Endodermal cell (in vitro differentiated cells): ENCODE results near the gene FAM89B. TPM values are rescaled to one million over a fixed set of nuclear protein-coding genes. Genes with fewer than 3 reads are reported as not detected.

Experiments used
- DNase-seq: peaks from one replicate; pipeline ENCODE4 v3.0.0-alpha.2; 2017
- H3K27ac ChIP-seq: 2 replicates; pipeline ENCODE4 v1.5.1; 2013; ENCODE audit warnings: mild to moderate bottlenecking, low read depth, low read length, moderate library complexity
- H3K27me3 ChIP-seq: 2 replicates; pipeline ENCODE4 v1.6.1; 2013; ENCODE audit warnings: mild to moderate bottlenecking, low read length, moderate library complexity; ENCODE audit not compliant: insufficient read depth, control insufficient read depth, poor library complexity, severe bottlenecking
- H3K36me3 ChIP-seq: 2 replicates; pipeline ENCODE4 v1.7.0; 2013; ENCODE audit warnings: mild to moderate bottlenecking, low read length, moderate library complexity; ENCODE audit not compliant: control insufficient read depth, insufficient read depth
- H3K4me1 ChIP-seq: one replicate; pipeline ENCODE4 v1.7.0; 2013; ENCODE audit warnings: low read length; ENCODE audit not compliant: control insufficient read depth, insufficient read depth
- H3K4me3 ChIP-seq: 2 replicates; pipeline ENCODE4 v1.5.1; 2013; ENCODE audit warnings: mild to moderate bottlenecking, low read length, moderate library complexity
- H3K9ac ChIP-seq: 2 replicates; pipeline ENCODE4 v1.6.1; 2013; ENCODE audit warnings: mild to moderate bottlenecking, low read length, moderate library complexity; ENCODE audit not compliant: poor library complexity, severe bottlenecking; ENCODE audit errors: extremely low read depth
- H3K9me3 ChIP-seq: 2 replicates; pipeline ENCODE4 v1.6.1; 2013; ENCODE audit warnings: mild to moderate bottlenecking, low read length, moderate library complexity; ENCODE audit not compliant: control insufficient read depth
- H3K27ac Mint-ChIP-seq: 2 replicates; pipeline ENCODE4 v1.8.0; 2020; ENCODE audit warnings: mixed read lengths
- H3K27me3 Mint-ChIP-seq: 2 replicates; pipeline ENCODE4 v1.8.0; 2021; ENCODE audit warnings: mild to moderate bottlenecking, mixed read lengths; ENCODE audit not compliant: insufficient read depth
- H3K36me3 Mint-ChIP-seq: 2 replicates; pipeline ENCODE4 v1.8.0; 2020; ENCODE audit warnings: low read depth, mixed read lengths
- H3K4me1 Mint-ChIP-seq: 2 replicates; pipeline ENCODE4 v1.8.0; 2020; ENCODE audit warnings: mixed read lengths
- H3K4me3 Mint-ChIP-seq: 2 replicates; pipeline ENCODE4 v1.8.0; 2020; ENCODE audit warnings: mild to moderate bottlenecking, moderate library complexity, mixed read lengths
- H3K9me3 Mint-ChIP-seq: 2 replicates; pipeline ENCODE4 v1.8.0; 2020; ENCODE audit warnings: mild to moderate bottlenecking, mixed read lengths
- CTCF ChIP-seq: fragments of 200-600 bp; sonication (generic); conservative IDR thresholded peaks from 2 replicates; pipeline ENCODE4 v1.5.0; 2021; ENCODE audit warnings: antibody characterized with exemption, mild to moderate bottlenecking
- WGBS, 2 experiments: methylation state at CpG; one replicate each; pipeline versions ENCODE4 v1.1.5 to v1.1.7; 2013; ENCODE audit warnings: missing lambda C conversion rate in 2 of 2, mixed read lengths in 1 of 2; ENCODE audit not compliant: insufficient coverage in 1 of 2, insufficient read length in 1 of 2; 5-methylcytosine and 5-hydroxymethylcytosine counted together
- total RNA-seq, 2 donors: library from RNA; stranded (reverse); fragmentation: NEBNext Ultra II Directional in 1 of 2; extraction: Animal tissue kit (Norgen Biotek cat#: 25700) in 1 of 2; gene quantifications; 2 replicates in 1 of 2; 3 replicates in 1 of 2; pipeline ENCODE4 v1.2.1, GENCODE V29; 2021

FAM89B gene
- total RNA-seq, 2 donors from 2014 or later = 23.3 to 24.9 TPM

- no peaks in the 10 kb centered on the region for H3K27me3 ChIP-seq
- TF ChIP-seq CTCF = no peak
- 92 to 100% methylated on average over 5 to 7 of the region's 7 CpGs for WGBS, 2 experiments
- H3K9me3 ChIP-seq = no peaks in the 10 kb centered on the region
- no peak overlapping the region for H3K27ac ChIP-seq
- Mint-ChIP-seq H3K4me3 (no peak overlapping the region), H3K9me3 (no peaks in the 10 kb centered on the region), H3K36me3 (peaks cover 7% of the 10 kb centered on the region), H3K27me3 (peaks cover 11% of the 10 kb centered on the region), H3K4me1 (peaks cover 14% of the 10 kb centered on the region), H3K27ac (no peak overlapping the region)
- no peaks in the 10 kb centered on the region for H3K36me3 ChIP-seq
- H3K4me1 ChIP-seq = peaks cover 4% of the 10 kb centered on the region
- H3K9ac ChIP-seq = no peak overlapping the region
- no peak overlapping the region for H3K4me3 ChIP-seq
- no peak for DNase-seq
Measured at GRCh38 chr11:65565624-65566453, 6.5 kb upstream of the FAM89B start.

GRCh38 chr11:65569164-65569972 is 3.0 kb upstream of the FAM89B start:
- Mint-ChIP-seq H3K9me3 (no peaks in the 10 kb centered on the region), H3K27ac (peak overlapping the region; percentile 98), H3K36me3 (peaks cover 11% of the 10 kb centered on the region), H3K4me1 (peaks cover 26% of the 10 kb centered on the region), H3K27me3 (peaks cover 1% of the 10 kb centered on the region), H3K4me3 (peak overlapping the region; percentile 97)
- Histone ChIP-seq H3K36me3 (no peaks in the 10 kb centered on the region), H3K9ac (peak overlapping the region; percentile 51), H3K9me3 (no peaks in the 10 kb centered on the region), H3K4me1 (peaks cover 7% of the 10 kb centered on the region), H3K4me3 (peak overlapping the region; percentile 88), H3K27me3 (no peaks in the 10 kb centered on the region), H3K27ac (peak overlapping the region; percentile 52)
- WGBS, 2 experiments = 16 to 21% methylated on average over 18 to 28 of the region's 28 CpGs
- no peak for DNase-seq
- no peak for TF ChIP-seq CTCF

- peaks cover 9% of the 10 kb centered on the region for H3K27me3 Mint-ChIP-seq
- 0% methylated on average over 42 to 89 of the region's 89 CpGs for WGBS, 2 experiments
- H3K36me3 ChIP-seq = no peaks in the 10 kb centered on the region
- H3K4me3 Mint-ChIP-seq = peak within 1 kb of the TSS; percentile 97
- peaks cover 11% of the 10 kb centered on the region for H3K36me3 Mint-ChIP-seq
- H3K27ac Mint-ChIP-seq = peak within 1 kb of the TSS; percentile 98
- peak within 1 kb of the TSS; percentile 62 for H3K9ac ChIP-seq
- no peaks in the 10 kb centered on the region for H3K9me3 ChIP-seq
- H3K27ac ChIP-seq = peak within 1 kb of the TSS; percentile 52
- H3K27me3 ChIP-seq = peaks cover 7% of the 10 kb centered on the region
- peak within 1 kb of the TSS; percentile 88 for H3K4me3 ChIP-seq
- no peaks in the 10 kb centered on the region for H3K9me3 Mint-ChIP-seq
- peaks cover 33% of the 10 kb centered on the region for H3K4me1 Mint-ChIP-seq
- TF ChIP-seq CTCF = peak; percentile 83
- DNase-seq = peak; percentile 99
- peaks cover 10% of the 10 kb centered on the region for H3K4me1 ChIP-seq
Measured at GRCh38 chr11:65569973-65570918, 2.1 kb upstream of the FAM89B start, which contains the start of gene ZNRD2. Gene ZNRD2 (plus strand): TSS chr11:65570477. CDS start chr11:65570492, 15 bp downstream.
